IMR-90 (cell line): ENCODE data around the gene DOCK9. TPM values are rescaled to one million over a fixed set of nuclear protein-coding genes. Genes with fewer than 3 reads are reported as not detected.

Experiments
- ATAC-seq: fragments of 200-7000 bp; cut with Tn5 transposase; 2 replicates; pipeline ENCODE4 v1.9.1; 2020; ENCODE audit warnings: low read depth, mild to moderate bottlenecking, moderate library complexity
- BruUV-seq: library from RNA; stranded (reverse); fragments of 400-500 nt; replicated peaks from 2 replicates; lab custom pipeline; 2021; lab: Mats Ljungman, UMichigan
- CTCF ChIA-PET: fragments of 300-600 bp; formaldehyde crosslinking; extraction: SDS; loops from one replicate; lab custom pipeline; 2021; ENCODE audit warnings: antibody characterized with exemption; lab: Yijun Ruan, JAX
- POLR2A ChIA-PET: fragments of 300-600 bp; sonication (Branson Sonifier 250); formaldehyde crosslinking; loops from one replicate; lab custom pipeline; 2022; ENCODE audit warnings: antibody characterized with exemption; ENCODE audit not compliant: unreplicated experiment; lab: Charles Lee
- DNase-seq: peaks from one replicate; pipeline ENCODE4 v3.0.0; 2013
- H2AFZ ChIP-seq: replicated peaks from 2 replicates; pipeline ENCODE3; 2013; ENCODE audit warnings: low read length, mild to moderate bottlenecking; ENCODE audit not compliant: poor library complexity
- H2AK5ac ChIP-seq: 2 replicates; pipeline ENCODE4 v1.6.1; 2013; ENCODE audit warnings: low read depth, low read length, inconsistent platforms
- H2AK9ac ChIP-seq: replicated peaks from 2 replicates; pipeline ENCODE3; 2013; ENCODE audit warnings: mild to moderate bottlenecking, low read depth, low read length, moderate library complexity; ENCODE audit not compliant: poor library complexity
- H2BK120ac ChIP-seq: 2 replicates; pipeline ENCODE4 v1.6.1; 2013; ENCODE audit warnings: low read depth, low read length, inconsistent platforms
- H2BK15ac ChIP-seq: 3 replicates; pipeline ENCODE4 v1.6.1; 2013; ENCODE audit warnings: low read depth, low read length, inconsistent platforms
- H2BK20ac ChIP-seq: 2 replicates; pipeline ENCODE4 v1.6.1; 2013; ENCODE audit warnings: low read depth, mild to moderate bottlenecking, inconsistent platforms, low read length, moderate library complexity
- H2BK5ac ChIP-seq: 2 replicates; pipeline ENCODE4 v1.6.1; 2013; ENCODE audit warnings: mild to moderate bottlenecking, low read depth, low read length, inconsistent platforms; ENCODE audit not compliant: poor library complexity, severe bottlenecking
- H3K14ac ChIP-seq: replicated peaks from 2 replicates; pipeline ENCODE4 v1.6.1; 2013; ENCODE audit warnings: low read depth, low read length, inconsistent platforms
- H3K18ac ChIP-seq: 2 replicates; pipeline ENCODE4 v1.6.1; 2013; ENCODE audit warnings: low read depth, low read length, control low read depth
- H3K23ac ChIP-seq: 2 replicates; pipeline ENCODE4 v1.6.1; 2013; ENCODE audit warnings: low read depth, low read length, inconsistent platforms
- H3K27ac ChIP-seq: 2 replicates; pipeline ENCODE4 v1.5.1; 2013; ENCODE audit warnings: mild to moderate bottlenecking, control low read depth, low read length; ENCODE audit not compliant: insufficient read depth
- H3K27me3 ChIP-seq: 2 replicates; pipeline ENCODE4 v1.6.1; 2013; ENCODE audit warnings: low read length; ENCODE audit not compliant: control insufficient read depth, insufficient read depth
- H3K36me3 ChIP-seq: 2 replicates; pipeline ENCODE4 v1.6.1; 2013; ENCODE audit warnings: low read length, mixed read lengths; ENCODE audit not compliant: control insufficient read depth, insufficient read depth
- H3K4ac ChIP-seq: 2 replicates; pipeline ENCODE4 v1.6.1; 2013; ENCODE audit warnings: low read depth, low read length, inconsistent platforms
- H3K4me1 ChIP-seq: 2 replicates; pipeline ENCODE4 v1.6.1; 2013; ENCODE audit warnings: low read length, mixed read lengths; ENCODE audit not compliant: control insufficient read depth, insufficient read depth
- H3K4me2 ChIP-seq: 2 replicates; pipeline ENCODE4 v1.6.1; 2013; ENCODE audit warnings: low read depth, mild to moderate bottlenecking, control low read depth, low read length, moderate library complexity
- H3K4me3 ChIP-seq: 2 replicates; pipeline ENCODE4 v1.5.1; 2013; ENCODE audit warnings: low read depth, mild to moderate bottlenecking, control low read depth, low read length, moderate library complexity; ENCODE audit not compliant: insufficient read depth
- H3K56ac ChIP-seq: 2 replicates; pipeline ENCODE4 v1.6.1; 2013; ENCODE audit warnings: low read length, inconsistent platforms; ENCODE audit not compliant: insufficient read depth; ENCODE audit errors: extremely low read depth
- H3K79me1 ChIP-seq, 2 experiments: 2 replicates each; pipeline ENCODE4 v1.6.1; 2013; ENCODE audit warnings: low read length in 2 of 2, inconsistent platforms in 1 of 2, low read depth in 1 of 2
- H3K9ac ChIP-seq: 2 replicates; pipeline ENCODE4 v1.6.1; 2013; ENCODE audit warnings: low read depth, low read length, control low read depth
- H3K9me1 ChIP-seq: 2 replicates; pipeline ENCODE4 v1.6.1; 2013; ENCODE audit warnings: low read length, inconsistent platforms; ENCODE audit not compliant: insufficient read depth
- H3K9me3 ChIP-seq: 2 replicates; pipeline ENCODE4 v1.6.1; 2013; ENCODE audit warnings: low read length; ENCODE audit not compliant: control insufficient read depth, insufficient read depth
- H4K20me1 ChIP-seq: 2 replicates; pipeline ENCODE4 v1.6.1; 2013; ENCODE audit warnings: low read length, inconsistent platforms; ENCODE audit not compliant: insufficient read depth
- H4K5ac ChIP-seq: 2 replicates; pipeline ENCODE4 v1.6.1; 2013; ENCODE audit warnings: mild to moderate bottlenecking, low read depth, low read length, control low read depth
- H4K8ac ChIP-seq, 2 experiments: 2 replicates each; pipeline ENCODE4 v1.6.1; 2013; ENCODE audit warnings: low read depth in 2 of 2, low read length in 2 of 2, control low read depth in 1 of 2, inconsistent platforms in 1 of 2
- H4K91ac ChIP-seq: 2 replicates; pipeline ENCODE4 v1.6.1; 2013; ENCODE audit warnings: low read depth, low read length, inconsistent platforms; ENCODE audit not compliant: insufficient read depth
- BHLHE40 ChIP-seq: fragments of 150-350 bp; IDR thresholded peaks from 2 replicates; pipeline ENCODE4 v1.6.1; 2016; ENCODE audit warnings: mild to moderate bottlenecking, low read depth, low read length
- CEBPB ChIP-seq: IDR thresholded peaks from 2 replicates; pipeline ENCODE4 v1.6.1; 2012; ENCODE audit warnings: low read depth, low read length, improper control_type of control experiment
- CHD1 ChIP-seq: IDR thresholded peaks from 2 replicates; pipeline ENCODE4 v1.6.1; 2012; ENCODE audit warnings: low read depth, low read length, improper control_type of control experiment
- FOS ChIP-seq: fragments of 150-350 bp; IDR thresholded peaks from 2 replicates; pipeline ENCODE4 v1.6.1; 2016; ENCODE audit warnings: low read depth, low read length
- MAFK ChIP-seq: IDR thresholded peaks from 2 replicates; pipeline ENCODE4 v1.6.1; 2012; ENCODE audit warnings: low read depth, low read length, improper control_type of control experiment
- MAZ ChIP-seq: IDR thresholded peaks from 2 replicates; pipeline ENCODE4 v1.6.1; 2012; ENCODE audit warnings: low read depth, mild to moderate bottlenecking, low read length, improper control_type of control experiment, moderate library complexity, borderline replicate concordance
- MXI1 ChIP-seq: IDR thresholded peaks from 2 replicates; pipeline ENCODE4 v1.6.1; 2012; ENCODE audit warnings: low read depth, mild to moderate bottlenecking, low read length, moderate library complexity, borderline replicate concordance
- NFE2L2 ChIP-seq: fragments of 150-350 bp; IDR thresholded peaks from 2 replicates; pipeline ENCODE4 v1.6.1; 2016; ENCODE audit warnings: low read depth, mild to moderate bottlenecking, low read length
- POLR2A ChIP-seq: IDR thresholded peaks from 2 replicates; pipeline ENCODE4 v1.6.1; 2012; ENCODE audit warnings: mild to moderate bottlenecking, low read depth, low read length
- RAD21 ChIP-seq: IDR thresholded peaks from 2 replicates; pipeline ENCODE4 v1.6.1; 2012; ENCODE audit warnings: low read length, improper control_type of control experiment
- RCOR1 ChIP-seq: IDR thresholded peaks from 2 replicates; pipeline ENCODE4 v1.6.1; 2012; ENCODE audit warnings: mild to moderate bottlenecking, low read length, improper control_type of control experiment; ENCODE audit not compliant: insufficient replicate concordance
- RFX5 ChIP-seq: IDR thresholded peaks from 2 replicates; pipeline ENCODE4 v1.8.0; 2012; ENCODE audit warnings: low read depth, mild to moderate bottlenecking, low read length, moderate library complexity
- SMC3 ChIP-seq: fragments of 150-350 bp; IDR thresholded peaks from 2 replicates; pipeline ENCODE4 v1.6.1; 2016; ENCODE audit warnings: low read depth, mild to moderate bottlenecking, antibody characterized with exemption, low read length, moderate library complexity
- USF2 ChIP-seq: fragments of 150-350 bp; IDR thresholded peaks from 2 replicates; pipeline ENCODE4 v1.6.1; 2017; ENCODE audit warnings: mild to moderate bottlenecking, antibody characterized with exemption, low read length, low read depth
- WGBS, 2 experiments: methylation state at CpG; one replicate each; pipeline versions ENCODE4 v1.1.5 to v1.1.7; 2013; ENCODE audit warnings: missing lambda C conversion rate in 2 of 2; ENCODE audit not compliant: insufficient read length in 1 of 2; ENCODE audit errors: extremely low coverage in 2 of 2; 5-methylcytosine and 5-hydroxymethylcytosine counted together
- dilution Hi-C: fragments of 300-500 bp; cut with HindIII; formaldehyde crosslinking; loops from one replicate; pipeline ENCODE4 v1.14.3; 2018; ENCODE audit warnings: low sequenced_read_pairs; ENCODE audit not compliant: unreplicated experiment
- in situ Hi-C: fragments of 300-500 bp; cut with MboI; formaldehyde crosslinking; loops from 3 replicates; pipeline ENCODE4 v1.14.3; 2019; ENCODE audit warnings: low sequenced_read_pairs, inconsistent platforms, mixed read lengths
- intact Hi-C: fragments of 100-400 bp; cut with micrococcal nuclease; formaldehyde crosslinking; loops from 2 replicates; pipeline ENCODE4 v1.10.0; 2022
- polyA plus RNA-seq, 3 experiments: library from polyadenylated mRNA; depleted of rRNA; stranded (reverse); fragments of >200 nt; gene quantifications; 2 replicates each; pipeline ENCODE4 v1.2.3, GENCODE V29; 2012; ENCODE audit warnings: low replicate concordance in 1 of 3
- total RNA-seq: library from RNA; depleted of rRNA; stranded (reverse); fragments of >200 nt; gene quantifications from 2 replicates; pipeline ENCODE4 v1.2.3, GENCODE V29; 2012
- TF ChIP-seq, protein P1 (sequence below): conservative IDR thresholded peaks from 2 replicates; pipeline ENCODE4 v1.5.1; 2012; ENCODE audit warnings: mild to moderate bottlenecking, low read depth, low read length, improper control_type of control experiment
- TF ChIP-seq, protein P2 (sequence below): fragments of 150-350 bp; IDR thresholded peaks from 2 replicates; pipeline ENCODE4 v1.6.1; 2016; ENCODE audit warnings: low read depth, mild to moderate bottlenecking, low read length, moderate library complexity, borderline replicate concordance

DOCK9 gene
- total and polyA plus RNA-seq, 2 of the 4 experiments (the other 2 are of a cell fraction), result 4.8 to 7.2 TPM

DNA sequence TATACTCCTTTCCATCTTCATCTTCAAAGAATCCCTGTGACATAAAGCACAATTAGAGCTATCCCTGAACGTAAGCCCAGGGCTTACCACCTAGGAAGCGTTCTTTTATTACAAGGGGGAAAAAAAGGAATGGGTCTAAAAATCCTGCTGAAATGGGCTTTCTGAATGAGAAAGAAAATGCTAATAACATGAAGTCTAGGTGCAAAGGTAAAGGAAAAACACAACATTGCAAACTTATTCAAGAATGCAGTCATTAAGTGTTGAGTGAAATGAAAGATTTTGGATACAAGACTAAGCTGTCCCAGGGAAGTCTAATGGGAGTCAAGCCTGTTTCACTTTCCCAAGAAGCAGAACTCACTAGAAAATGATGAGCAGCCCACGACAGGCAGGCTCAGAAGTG is 170.1 kb downstream of the DOCK9 start:
- BruUV-seq, result no TSS peak

More for the DNA sequence above, 170.1 kb downstream of the DOCK9 start:
- H3K79me1 ChIP-seq, result no peaks in the 10 kb centered on the region
- H2AK5ac ChIP-seq, result no peak overlapping the region
- no peak overlapping the region for H3K14ac ChIP-seq
- no peak overlapping the region for H4K91ac ChIP-seq
- no peaks in the 10 kb centered on the region for H3K36me3 ChIP-seq
- in situ Hi-C loops (no loop called here), dilution Hi-C loops (no loop called here), intact Hi-C loops (no loop called here)
- H4K20me1 ChIP-seq, result no peaks in the 10 kb centered on the region
- no peak overlapping the region for H2BK15ac ChIP-seq
- H3K9me3 ChIP-seq, result no peaks in the 10 kb centered on the region
- H2AFZ ChIP-seq, result no peak overlapping the region
- H3K4me2 ChIP-seq, result no peak overlapping the region
- DNase-seq (no peak), ATAC-seq (no peak)
- H2AK9ac ChIP-seq, result no peak overlapping the region
- H2BK5ac ChIP-seq, result no peak overlapping the region
- no peak overlapping the region for H3K4ac ChIP-seq
- no peak overlapping the region for H3K27ac ChIP-seq
- H3K18ac ChIP-seq, result no peak overlapping the region
- H3K4me1 ChIP-seq, result no peaks in the 10 kb centered on the region
- TF ChIP-seq POLR2A (no peak), MAZ (no peak), NFE2L2 (no peak), CEBPB (no peak), MAFK (no peak), CHD1 (no peak), RAD21 (no peak), FOS (no peak), RFX5 (no peak), USF2 (no peak), RCOR1 (no peak), BHLHE40 (no peak), SMC3 (no peak), MXI1 (no peak)
- TF ChIP-seq, protein P1, sequence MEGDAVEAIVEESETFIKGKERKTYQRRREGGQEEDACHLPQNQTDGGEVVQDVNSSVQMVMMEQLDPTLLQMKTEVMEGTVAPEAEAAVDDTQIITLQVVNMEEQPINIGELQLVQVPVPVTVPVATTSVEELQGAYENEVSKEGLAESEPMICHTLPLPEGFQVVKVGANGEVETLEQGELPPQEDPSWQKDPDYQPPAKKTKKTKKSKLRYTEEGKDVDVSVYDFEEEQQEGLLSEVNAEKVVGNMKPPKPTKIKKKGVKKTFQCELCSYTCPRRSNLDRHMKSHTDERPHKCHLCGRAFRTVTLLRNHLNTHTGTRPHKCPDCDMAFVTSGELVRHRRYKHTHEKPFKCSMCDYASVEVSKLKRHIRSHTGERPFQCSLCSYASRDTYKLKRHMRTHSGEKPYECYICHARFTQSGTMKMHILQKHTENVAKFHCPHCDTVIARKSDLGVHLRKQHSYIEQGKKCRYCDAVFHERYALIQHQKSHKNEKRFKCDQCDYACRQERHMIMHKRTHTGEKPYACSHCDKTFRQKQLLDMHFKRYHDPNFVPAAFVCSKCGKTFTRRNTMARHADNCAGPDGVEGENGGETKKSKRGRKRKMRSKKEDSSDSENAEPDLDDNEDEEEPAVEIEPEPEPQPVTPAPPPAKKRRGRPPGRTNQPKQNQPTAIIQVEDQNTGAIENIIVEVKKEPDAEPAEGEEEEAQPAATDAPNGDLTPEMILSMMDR, result no peak
- TF ChIP-seq, protein P2, sequence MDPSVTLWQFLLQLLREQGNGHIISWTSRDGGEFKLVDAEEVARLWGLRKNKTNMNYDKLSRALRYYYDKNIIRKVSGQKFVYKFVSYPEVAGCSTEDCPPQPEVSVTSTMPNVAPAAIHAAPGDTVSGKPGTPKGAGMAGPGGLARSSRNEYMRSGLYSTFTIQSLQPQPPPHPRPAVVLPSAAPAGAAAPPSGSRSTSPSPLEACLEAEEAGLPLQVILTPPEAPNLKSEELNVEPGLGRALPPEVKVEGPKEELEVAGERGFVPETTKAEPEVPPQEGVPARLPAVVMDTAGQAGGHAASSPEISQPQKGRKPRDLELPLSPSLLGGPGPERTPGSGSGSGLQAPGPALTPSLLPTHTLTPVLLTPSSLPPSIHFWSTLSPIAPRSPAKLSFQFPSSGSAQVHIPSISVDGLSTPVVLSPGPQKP, result no peak
- H4K8ac ChIP-seq, result no peak overlapping the region
- H3K9ac ChIP-seq, result no peak overlapping the region
- no peak overlapping the region for H4K5ac ChIP-seq
- no peak overlapping the region for H3K23ac ChIP-seq
- CTCF ChIA-PET, result no interaction called here
- H2BK120ac ChIP-seq, result no peak overlapping the region
- H2BK20ac ChIP-seq, result no peak overlapping the region
- WGBS, 2 experiments, result no CpG with 5 or more reads among the region's 3 CpGs
- no peak overlapping the region for H3K4me3 ChIP-seq
- POLR2A ChIA-PET, result no interaction called here
- no peaks in the 10 kb centered on the region for H3K27me3 ChIP-seq
- no peak overlapping the region for H3K56ac ChIP-seq
- H3K9me1 ChIP-seq, result 0 out of 2 replicates have a peak, but pooled peaks cover 6% of the 10 kb centered on the region
